ENCODE results near the gene MRPS27. TPM values are rescaled to one million over a fixed set of nuclear protein-coding genes. Genes with fewer than 3 reads are reported as not detected.
"Not testable (repeated sequence)": the region's sequence is repeated elsewhere in the genome, so short reads cannot be mapped to it uniquely, and the experiment has no call there.

Gene MRPS27
- polyA plus RNA-seq, 1 experiment, result 98.3 TPM

- Histone ChIP-seq H3K27ac (ENCODE audit: low read depth, low read length) (no peak overlapping the region), H3K9me3 (ENCODE audit: control insufficient read depth, insufficient read depth, low read length) (no peaks in the 10 kb centered on the region), H3K4me3 (ENCODE audit: low read depth, low read length) (no peak overlapping the region), H3K27me3 (ENCODE audit: control insufficient read depth, insufficient read depth, low read length) (no peaks in the 10 kb centered on the region)
- TF ChIP-seq CTCF (IDR thresholded peaks at IDR 0.05; ENCODE audit: low read depth, low read length), result 0 out of 2 replicates have a peak, but pooled peaks have one; percentile 15
- ChIA-PET CTCF (no interaction called here), POLR2A (no interaction called here)
- DNase-seq (ENCODE audit: low read depth, low spot score), result no peak
Observed at GRCh38 chr5:72300590-72301339, 19.3 kb downstream of the MRPS27 start.

- DNase-seq (ENCODE audit: low read depth, low spot score), result no peak
- Histone ChIP-seq H3K9me3 (ENCODE audit: control insufficient read depth, insufficient read depth, low read length) (no peaks in the 10 kb centered on the region), H3K4me3 (ENCODE audit: low read depth, low read length) (no peak overlapping the region), H3K27ac (ENCODE audit: low read depth, low read length) (no peak overlapping the region), H3K27me3 (ENCODE audit: control insufficient read depth, insufficient read depth, low read length) (no peaks in the 10 kb centered on the region)
- TF ChIP-seq CTCF (IDR thresholded peaks at IDR 0.05; ENCODE audit: low read depth, low read length), result no peak
- ChIA-PET CTCF (interaction anchor here (0.6 to 3.7 kb wide), 6 partner anchors 10 to 711 kb away, joined by 3 to 22 read pairs (median 4); partner anchors contain the start of gene MCCC2), POLR2A (no interaction called here)
Observed at GRCh38 chr5:72298711-72299110, 21.3 kb downstream of the MRPS27 start.

- CTCF ChIA-PET, result interaction anchor here (3.7 kb wide), 1 partner anchor 10 kb away, joined by 22 read pairs; no protein-coding TSS in a partner anchor
- H3K4me3 ChIP-seq (ENCODE audit: low read depth, low read length); DNase-seq (ENCODE audit: low read depth, low spot score); H3K27ac ChIP-seq (ENCODE audit: low read depth, low read length); H3K9me3 ChIP-seq (ENCODE audit: control insufficient read depth, insufficient read depth, low read length); POLR2A ChIA-PET; H3K27me3 ChIP-seq (ENCODE audit: control insufficient read depth, insufficient read depth, low read length): not testable (repeated sequence)
Observed at GRCh38 chr5:72298136-72298535, 21.9 kb downstream of the MRPS27 start.

- no peak for DNase-seq (ENCODE audit: low read depth, low spot score)
- no peak overlapping the region for H3K4me3 ChIP-seq (ENCODE audit: low read depth, low read length)
- no peaks in the 10 kb centered on the region for H3K27me3 ChIP-seq (ENCODE audit: control insufficient read depth, insufficient read depth, low read length)
- CTCF ChIA-PET, result no interaction called here
- TF ChIP-seq CTCF (IDR thresholded peaks at IDR 0.05; ENCODE audit: low read depth, low read length), result no peak
- H3K27ac ChIP-seq (ENCODE audit: low read depth, low read length), result no peak overlapping the region
- H3K9me3 ChIP-seq (ENCODE audit: control insufficient read depth, insufficient read depth, low read length), result no peaks in the 10 kb centered on the region
- POLR2A ChIA-PET, result no interaction called here
Observed at GRCh38 chr5:72296256-72296655, 23.8 kb downstream of the MRPS27 start.

- no peak for TF ChIP-seq CTCF (IDR thresholded peaks at IDR 0.05; ENCODE audit: low read depth, low read length)
- Histone ChIP-seq H3K9me3 (ENCODE audit: control insufficient read depth, insufficient read depth, low read length) (no peaks in the 10 kb centered on the region), H3K27ac (ENCODE audit: low read depth, low read length) (no peak overlapping the region), H3K4me3 (ENCODE audit: low read depth, low read length) (no peak overlapping the region), H3K27me3 (ENCODE audit: control insufficient read depth, insufficient read depth, low read length) (no peaks in the 10 kb centered on the region)
- DNase-seq (ENCODE audit: low read depth, low spot score), result no peak
- POLR2A ChIA-PET, result no interaction called here
- CTCF ChIA-PET, result no interaction called here
Observed at GRCh38 chr5:72295539-72295938, 24.5 kb downstream of the MRPS27 start.

Data from AG04450 (cell line).